Hematopoietic multipotent progenitor cell treated with erythropoietin and hydrocortisone succinate and interleukin-3 and kit ligand, for 4 days (in vitro differentiated cells): Measurements from ENCODE around the gene HHAT.

Source experiments
- DNase-seq: peaks from one replicate; pipeline ENCODE4 v3.0.0-alpha.2; 2015

Gene HHAT

DNA sequence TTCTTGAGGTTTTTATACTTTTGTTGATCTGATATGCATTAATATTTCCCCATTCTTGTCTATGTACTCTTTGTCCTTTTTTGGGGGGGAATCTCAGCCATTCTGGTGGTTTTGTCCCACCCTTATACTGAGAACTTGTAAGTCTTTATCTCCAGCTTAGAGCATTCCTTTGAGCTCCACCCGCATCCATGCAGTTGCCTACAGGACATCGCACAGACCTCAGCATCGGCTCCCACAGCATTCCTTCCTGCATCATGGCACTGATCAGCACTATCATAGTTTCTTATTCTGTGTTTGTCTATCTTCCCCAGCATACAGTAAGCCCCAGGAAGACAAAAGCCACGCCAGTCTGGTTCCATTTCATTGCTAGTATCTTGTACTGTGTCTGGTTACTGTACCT is 33.0 kb downstream of the HHAT start:
- no peak for DNase-seq

GRCh38 chr1:210362526-210362925 is 33.8 kb downstream of the HHAT start:
- no peak for DNase-seq

DNA sequence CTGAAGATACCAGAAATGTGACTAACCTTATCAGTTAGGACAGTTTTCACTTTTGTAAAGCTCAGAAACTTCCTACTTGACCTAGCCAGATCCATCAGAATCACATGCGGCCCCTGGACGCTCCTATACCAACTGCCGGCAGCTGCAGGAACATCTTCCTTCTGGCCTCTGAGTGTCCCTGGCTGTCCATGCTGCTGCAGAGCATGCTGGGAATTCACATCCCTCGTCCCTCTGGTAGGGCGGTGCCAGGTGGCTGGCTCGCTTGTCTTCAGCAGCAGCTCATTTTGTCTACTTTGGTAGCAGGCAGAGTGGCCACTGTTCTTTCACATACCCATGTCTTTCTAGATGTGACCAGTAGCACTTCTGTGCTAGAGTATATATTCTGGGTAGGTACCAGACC is 34.4 kb downstream of the HHAT start:
- DNase-seq: no peak

DNA sequence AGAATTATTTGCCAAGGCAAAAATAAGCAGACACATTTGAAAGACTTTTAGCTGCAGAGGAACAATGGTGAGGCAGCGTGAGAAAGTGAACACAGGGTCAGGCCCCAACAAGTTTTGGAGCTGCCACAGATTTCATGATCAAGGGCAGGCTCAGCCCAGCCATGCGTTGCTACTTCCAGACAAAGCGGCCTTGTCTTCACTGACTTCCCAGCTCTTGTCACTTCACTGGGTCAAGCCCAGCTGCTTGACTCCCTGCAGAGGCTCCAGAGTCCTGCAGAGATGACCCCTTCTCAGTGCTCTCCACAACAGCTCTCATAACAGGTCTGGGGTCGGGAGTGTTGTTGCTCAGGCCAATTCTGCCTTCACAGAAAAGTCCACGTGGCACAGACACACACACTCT is 35.8 kb downstream of the HHAT start:
- DNase-seq: no peak

DNA sequence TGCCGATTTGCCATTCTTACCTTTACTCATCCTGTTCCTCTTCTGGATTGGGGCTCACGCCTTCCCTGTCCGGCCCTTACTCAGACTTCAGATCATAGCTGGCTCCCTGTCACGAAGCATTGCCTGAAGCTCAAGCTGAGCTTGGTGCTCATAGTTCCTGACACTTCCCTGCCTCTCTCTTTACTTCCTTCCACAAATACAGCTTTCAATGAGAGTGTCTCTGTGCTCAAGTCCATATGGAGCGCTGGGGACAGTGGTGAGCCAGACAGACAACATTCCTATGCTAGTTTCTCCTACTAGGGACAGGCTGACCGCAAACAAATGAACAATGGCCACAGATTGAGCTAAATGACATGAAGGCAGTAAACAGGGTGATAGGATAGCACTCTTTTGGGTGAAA is 38.1 kb downstream of the HHAT start:
- no peak for DNase-seq

GRCh38 chr1:210367566-210367965 is 38.9 kb downstream of the HHAT start:
- DNase-seq: no peak

DNA sequence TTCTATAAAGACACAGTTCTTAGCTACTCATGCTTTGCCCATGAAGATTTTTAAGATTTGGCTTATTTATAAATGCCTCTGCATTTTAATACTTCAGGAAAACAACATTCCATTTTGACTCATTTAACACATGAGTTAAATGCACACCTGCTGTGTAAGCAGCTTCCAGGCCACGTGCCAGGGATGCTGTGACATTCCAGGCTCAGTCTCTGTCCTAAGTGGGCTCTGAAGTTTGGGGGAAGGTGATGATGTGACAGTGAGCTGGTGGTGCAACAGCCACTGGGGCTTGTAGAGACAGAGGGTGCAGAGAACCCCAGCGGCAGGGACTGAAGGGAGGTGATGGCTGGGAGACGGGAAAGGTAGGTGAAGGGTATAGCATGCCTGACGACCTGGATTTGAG is 40.7 kb downstream of the HHAT start:
- DNase-seq: no peak

DNA sequence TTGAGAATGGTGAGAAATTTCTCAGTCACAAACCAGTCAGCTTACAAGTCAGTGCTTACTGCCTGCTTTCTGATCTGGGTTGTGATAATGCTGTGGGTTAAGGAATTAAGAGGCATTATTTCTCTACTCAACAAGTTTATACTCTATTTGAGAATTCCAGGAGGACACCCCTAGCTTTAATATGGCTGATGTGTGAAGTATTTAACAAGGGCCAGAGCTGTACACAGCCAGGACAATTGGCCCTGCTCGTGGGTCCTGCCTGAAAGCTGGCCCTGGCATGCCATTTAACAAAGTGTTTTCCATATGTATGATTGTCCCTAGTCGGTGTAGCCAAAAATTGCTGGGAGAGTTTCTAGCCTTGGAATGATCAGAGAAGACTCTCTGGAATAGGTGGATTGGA is 43.2 kb downstream of the HHAT start:
- no peak for DNase-seq

- no peak for DNase-seq
Observed at GRCh38 chr1:210372491-210372890, 43.8 kb downstream of the HHAT start.

GRCh38 chr1:210372931-210373627 is 44.4 kb downstream of the HHAT start:
- no peak for DNase-seq

GRCh38 chr1:210373628-210373877 is 44.9 kb downstream of the HHAT start:
- no peak for DNase-seq

DNA sequence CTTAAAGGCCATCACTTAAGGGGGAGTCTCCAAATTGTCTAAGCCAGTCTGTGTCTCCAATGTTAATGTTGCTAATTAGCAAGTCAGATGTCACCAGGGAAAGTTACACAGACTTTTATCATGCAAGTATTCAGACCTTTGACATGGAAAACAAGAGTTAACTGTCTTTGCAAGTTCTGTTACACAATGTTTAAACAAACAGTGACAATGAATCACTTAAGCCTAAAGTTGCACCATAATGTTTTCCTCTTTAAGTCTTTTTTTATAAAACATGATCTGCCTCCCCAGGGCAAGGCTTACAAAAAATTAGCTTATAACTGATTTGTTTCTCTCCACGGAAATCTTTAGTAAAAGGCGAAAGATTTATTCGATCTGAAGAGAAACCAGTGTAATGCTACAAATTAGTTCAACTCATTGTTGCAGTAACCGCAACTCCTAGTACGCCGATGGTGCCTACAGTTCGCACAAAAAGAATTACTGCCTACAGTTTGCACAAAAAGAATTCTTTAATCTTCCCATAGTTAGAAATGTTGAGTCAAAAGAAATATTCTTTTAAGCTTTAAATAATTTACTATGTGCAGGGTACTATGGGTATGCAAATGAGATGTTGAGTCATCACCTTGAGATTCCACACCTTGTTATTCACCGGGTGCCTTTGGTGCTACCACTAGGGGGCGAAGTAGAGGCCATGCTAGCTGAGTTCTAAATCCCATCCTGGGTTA is 45.3 kb downstream of the HHAT start:
- peak; percentile 83 for DNase-seq

- DNase-seq: no peak
Observed at GRCh38 chr1:210374600-210374953, 45.9 kb downstream of the HHAT start.

- no peak for DNase-seq
Observed at GRCh38 chr1:210376836-210377372, 48.2 kb downstream of the HHAT start.

GRCh38 chr1:210377731-210378333 is 49.1 kb downstream of the HHAT start:
- DNase-seq: no peak

DNA sequence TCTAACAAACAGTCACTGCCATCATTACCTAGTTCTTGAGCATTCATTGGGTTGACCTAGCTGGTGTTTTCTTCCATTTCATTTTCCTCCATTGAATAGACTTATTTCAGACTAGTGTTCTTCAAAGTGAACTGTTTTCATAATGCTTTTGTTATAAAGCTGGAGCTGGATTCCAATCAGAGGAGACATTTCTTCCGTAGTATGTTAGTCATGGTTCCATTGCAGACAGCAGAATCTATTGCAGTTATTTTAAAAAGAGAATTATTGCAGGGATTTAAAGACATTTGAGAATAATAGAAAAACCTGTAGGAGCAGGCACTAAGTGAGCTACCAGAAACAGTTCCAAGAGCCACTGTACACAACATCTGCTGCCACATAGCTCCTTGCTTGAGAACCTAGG is 50.0 kb downstream of the HHAT start:
- no peak for DNase-seq

- DNase-seq: no peak
Observed at GRCh38 chr1:210381934-210382333, 53.2 kb downstream of the HHAT start.

- no peak for DNase-seq
Observed at GRCh38 chr1:210384625-210385024, 55.9 kb downstream of the HHAT start.

- no peak for DNase-seq
Observed at GRCh38 chr1:210385228-210385627, 56.5 kb downstream of the HHAT start.

DNA sequence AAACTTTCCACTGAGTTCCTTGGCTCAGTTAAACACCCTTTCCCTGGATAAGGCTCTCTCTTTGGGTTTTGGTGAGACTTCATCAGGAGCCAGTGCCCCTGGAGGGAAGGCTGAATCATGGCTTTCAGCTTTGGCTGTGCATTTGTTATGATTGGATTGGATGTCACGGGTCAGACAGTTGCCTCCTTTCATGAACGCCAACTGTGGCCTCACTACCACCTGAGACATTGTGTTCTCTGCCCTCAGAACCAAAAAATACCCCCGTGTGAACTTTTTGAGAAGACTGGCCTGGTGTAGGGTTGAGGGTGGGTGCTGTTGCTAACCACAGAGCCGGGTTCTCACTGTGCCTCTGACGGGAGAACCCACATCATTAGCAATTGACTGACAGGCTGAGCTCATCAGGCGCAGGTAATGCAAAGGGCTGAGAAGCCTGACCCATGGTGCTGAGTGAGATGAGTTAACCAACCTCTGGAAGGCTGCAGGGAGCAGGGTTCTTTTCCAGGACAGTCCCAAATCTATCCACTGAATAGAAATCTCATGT is 65.6 kb downstream of the HHAT start:
- no peak for DNase-seq

DNA sequence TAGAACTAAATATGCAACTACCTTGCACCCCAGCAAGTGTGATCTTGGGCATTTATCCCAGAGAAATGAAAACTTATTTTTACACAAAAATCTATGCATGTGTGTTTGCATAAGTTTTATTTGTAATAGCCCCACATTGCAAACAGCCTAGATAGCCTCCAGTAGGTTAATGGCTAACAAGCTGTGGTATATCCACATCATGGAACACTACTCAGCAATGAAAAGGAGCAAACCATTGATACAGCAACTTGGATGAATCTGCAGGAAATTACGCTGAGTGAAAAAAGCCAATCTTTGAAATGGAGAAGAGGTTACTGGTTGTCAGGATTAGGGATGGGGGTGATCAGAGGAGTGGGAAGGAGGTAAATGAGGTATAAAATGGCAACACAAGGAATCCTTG is 67.8 kb downstream of the HHAT start:
- no peak for DNase-seq

DNA sequence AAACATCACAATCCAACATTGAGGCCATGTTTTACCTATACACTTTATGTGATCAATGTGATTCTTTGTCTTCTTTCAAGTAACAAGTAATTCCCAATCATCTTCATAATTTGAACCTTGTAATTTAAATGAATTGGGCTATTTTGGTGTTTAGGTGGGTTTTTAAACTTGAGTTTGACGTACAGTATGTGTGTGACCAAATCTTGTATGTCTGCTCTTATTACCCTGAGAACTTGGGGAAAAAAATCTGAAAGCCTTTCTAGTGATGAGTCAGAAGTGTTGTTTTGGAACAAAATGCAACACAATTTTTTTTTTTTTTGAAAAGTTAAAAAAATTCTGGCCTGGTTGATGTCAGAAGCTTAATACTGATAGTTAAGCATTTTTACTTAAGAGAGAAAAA is 68.5 kb downstream of the HHAT start:
- no peak for DNase-seq

- DNase-seq: no peak
Observed at GRCh38 chr1:210397681-210398080, 69.0 kb downstream of the HHAT start.

DNA sequence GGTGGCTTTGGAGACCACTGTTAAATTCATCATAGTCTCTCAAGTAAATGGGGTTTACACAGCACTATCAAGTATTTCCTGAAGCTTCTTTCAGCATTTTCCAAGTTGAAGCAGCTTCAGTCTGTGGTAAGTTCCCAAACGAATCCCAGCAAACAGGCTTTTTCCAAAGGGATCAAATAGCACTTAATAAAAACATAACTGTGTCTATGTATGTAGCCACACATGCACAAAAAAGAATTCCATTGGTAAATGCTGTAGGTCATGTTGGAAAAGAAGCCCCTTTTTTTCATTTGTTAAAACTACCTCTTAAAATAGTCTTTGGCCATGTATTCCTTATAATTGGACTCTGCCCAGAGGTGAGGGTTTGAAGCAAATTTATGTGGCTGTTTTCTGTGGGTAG is 69.8 kb downstream of the HHAT start:
- DNase-seq: no peak
